GM12892 (cell line): ENCODE data around the gene ZMYND19. TPM values are rescaled to one million over a fixed set of nuclear protein-coding genes. Genes with fewer than 3 reads are reported as not detected.
"Not testable (repeated sequence)": the region's sequence is repeated elsewhere in the genome, so short reads cannot be mapped to it uniquely, and the experiment has no call there.

Source experiments
- DNase-seq: peaks from one replicate; pipeline ENCODE4 v3.0.0; 2011; ENCODE audit not compliant: insufficient read length
- FAIRE-seq: peaks from 2 replicates; lab custom pipeline; 2011; peaks lifted over from hg19 to GRCh38; lab: Jason Lieb, UNC
- POLR2A ChIP-seq: IDR thresholded peaks from 2 replicates; pipeline ENCODE4 v1.6.1; 2011; ENCODE audit warnings: low read depth, low read length, control low read depth
- POLR2AphosphoS5 ChIP-seq: IDR thresholded peaks from 2 replicates; pipeline ENCODE4 v1.6.1; 2011; ENCODE audit warnings: low read depth, low read length, control low read depth
- TAF1 ChIP-seq: IDR thresholded peaks from 2 replicates; pipeline ENCODE4 v1.6.1; 2011; ENCODE audit warnings: low read depth, mild to moderate bottlenecking, control low read depth, low read length, borderline replicate concordance
- polyA plus RNA-seq: library from polyadenylated mRNA; unstranded; fragments of >200 nt; gene quantifications from one replicate; pipeline ENCODE4 v1.2.1, GENCODE V29; 2012; ENCODE audit warnings: missing spikeins, inconsistent platforms; ENCODE audit not compliant: missing spikeins

Gene ZMYND19
- 26.2 TPM for polyA plus RNA-seq

GRCh38 chr9:137590469-137591383 is at the start of gene ZMYND19:
Gene ZMYND19, minus strand, starts transcription at chr9:137590512. Its CDS starts 249 bp downstream, at chr9:137590263.
- FAIRE-seq (peak; percentile 99), DNase-seq (peak; percentile 100)
- TF ChIP-seq TAF1 (no peak), POLR2AphosphoS5 (no peak), POLR2A (peak; percentile 67; the same call in 1 of the 2 replicates)

- no peak for TF ChIP-seq TAF1
- TF ChIP-seq POLR2A: no peak
- no peak for TF ChIP-seq POLR2AphosphoS5
- DNase-seq (no peak), FAIRE-seq (peak; percentile 89)
Observed at GRCh38 chr9:137639303-137640051, 49.2 kb upstream of the ZMYND19 start.

- no peak for TF ChIP-seq POLR2A
- no peak for TF ChIP-seq POLR2AphosphoS5
- TF ChIP-seq TAF1: no peak
- FAIRE-seq (no peak), DNase-seq (no peak)
Observed at GRCh38 chr9:137638680-137639079, 48.4 kb upstream of the ZMYND19 start.

- DNase-seq (no peak), FAIRE-seq (no peak)
- TF ChIP-seq TAF1 (no peak), POLR2A (no peak), POLR2AphosphoS5 (no peak)
Observed at GRCh38 chr9:137634016-137634415, 43.7 kb upstream of the ZMYND19 start.

GRCh38 chr9:137632230-137633161 is 42.2 kb upstream of the ZMYND19 start:
- TF ChIP-seq POLR2A (no peak), POLR2AphosphoS5 (no peak), TAF1 (no peak)
- FAIRE-seq (no peak), DNase-seq (no peak)

- DNase-seq (no peak), FAIRE-seq (no peak)
- TF ChIP-seq POLR2A (no peak), TAF1 (no peak), POLR2AphosphoS5 (no peak)
Observed at GRCh38 chr9:137631345-137632229, 41.3 kb upstream of the ZMYND19 start.

- DNase-seq: no peak
- FAIRE-seq: no peak
- no peak for TF ChIP-seq POLR2A
- TF ChIP-seq TAF1: no peak
- TF ChIP-seq POLR2AphosphoS5: no peak
Observed at GRCh38 chr9:137630679-137631078, 40.4 kb upstream of the ZMYND19 start.

DNA sequence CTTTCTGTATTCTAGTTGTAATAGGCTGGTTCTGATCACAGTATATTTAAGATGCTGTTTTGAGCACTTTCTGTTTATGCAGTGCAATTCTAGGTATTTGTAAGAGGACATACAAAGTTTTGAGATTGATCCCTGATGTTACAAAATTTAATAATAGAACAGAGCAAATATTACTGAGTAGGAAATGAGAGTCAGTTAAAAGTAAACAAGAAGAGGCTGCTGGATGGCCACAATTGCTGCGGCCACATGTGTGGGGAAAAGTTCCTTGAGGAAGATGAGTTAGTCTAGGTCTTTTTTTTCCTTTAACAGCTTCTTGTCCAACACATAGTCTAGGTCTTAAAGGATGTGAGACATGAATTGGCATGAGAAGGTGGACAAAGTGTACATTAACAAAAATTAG is 39.8 kb upstream of the ZMYND19 start:
- no peak for DNase-seq
- TF ChIP-seq POLR2AphosphoS5 (no peak), POLR2A (no peak), TAF1 (no peak)
- FAIRE-seq: no peak

DNA sequence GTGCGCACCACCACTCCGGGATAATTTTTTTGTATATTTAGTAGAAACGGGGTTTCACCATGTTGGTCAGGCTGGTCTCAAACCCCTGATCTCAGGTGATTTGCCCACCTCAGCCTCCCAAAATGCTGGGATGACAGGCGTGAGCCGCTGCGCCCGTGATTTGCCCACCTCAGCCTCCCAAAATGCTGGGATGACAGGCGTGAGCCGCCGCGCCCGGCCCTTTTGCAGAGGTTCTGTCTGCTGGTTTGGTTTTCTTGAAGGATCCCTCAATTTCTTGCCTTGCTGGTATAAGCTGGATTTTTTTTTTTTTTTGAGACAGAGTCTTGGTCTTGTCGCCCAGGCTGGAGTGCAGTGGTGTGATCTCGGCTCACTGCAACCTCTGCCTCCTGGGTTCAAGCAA is 37.1 kb upstream of the ZMYND19 start:
- DNase-seq, FAIRE-seq: not testable (repeated sequence)

GRCh38 chr9:137626464-137626863 is 36.2 kb upstream of the ZMYND19 start:
- FAIRE-seq: no peak
- DNase-seq: no peak
- TF ChIP-seq POLR2AphosphoS5 (no peak), TAF1 (no peak), POLR2A (no peak)

GRCh38 chr9:137622211-137622610 is 31.9 kb upstream of the ZMYND19 start:
- not testable (repeated sequence) for DNase-seq, FAIRE-seq
